Stimulated activated CD8-positive, alpha-beta memory T cell treated with anti-CD3 and anti-CD28 coated beads, Interleukin-4, amount 100 ng/mL, for 24 hours (primary cell): ENCODE data around the gene PLA2G2C.
A peak's percentile ranks its signal among the peaks of the same experiment; 100 is the strongest.

Experiments used
- DNase-seq: peaks from one replicate; pipeline ENCODE4 v3.0.0-alpha.2; 2020; ENCODE audit warnings: low read depth

PLA2G2C gene

DNA sequence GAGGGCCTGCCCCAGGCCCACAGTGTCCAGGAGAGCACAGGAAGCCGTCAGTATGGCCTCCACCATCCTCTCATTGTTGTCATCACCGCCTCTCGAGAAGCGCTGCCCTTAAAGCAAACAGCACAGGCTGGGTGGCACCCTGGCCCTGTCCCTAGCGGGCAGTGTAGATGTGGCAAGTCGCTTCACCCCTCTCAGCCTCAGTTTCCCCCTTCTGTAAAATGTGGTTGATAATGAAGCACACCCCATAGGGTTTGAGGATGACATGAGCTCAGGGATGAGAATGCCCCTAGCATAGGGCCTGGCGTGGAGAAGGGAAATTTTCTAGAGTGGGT is 33.8 kb downstream of the PLA2G2C start:
- no peak for DNase-seq

GRCh38 chr1:20151906-20152598 is 34.3 kb downstream of the PLA2G2C start:
- peak; percentile 65 for DNase-seq

DNA sequence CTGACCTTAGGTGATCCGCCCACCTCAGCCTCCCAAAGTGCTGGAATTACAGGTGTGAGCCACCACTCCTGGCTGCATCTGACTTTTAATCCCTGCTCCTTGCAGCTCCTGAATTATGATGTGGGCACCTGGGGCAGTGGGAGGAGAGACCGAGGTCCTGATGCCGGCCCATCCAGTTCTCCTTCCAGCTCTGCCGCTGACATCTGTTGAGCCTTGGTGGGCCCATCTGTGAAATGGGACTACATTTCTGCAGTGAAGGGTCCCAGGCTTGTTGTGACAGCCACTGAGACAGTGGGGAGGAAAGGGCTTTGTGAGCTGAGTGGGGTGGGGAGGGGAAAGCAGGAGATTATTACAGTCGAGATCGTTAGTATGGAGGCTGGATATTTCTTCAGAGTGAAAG is 35.3 kb downstream of the PLA2G2C start:
- DNase-seq = no peak

DNA sequence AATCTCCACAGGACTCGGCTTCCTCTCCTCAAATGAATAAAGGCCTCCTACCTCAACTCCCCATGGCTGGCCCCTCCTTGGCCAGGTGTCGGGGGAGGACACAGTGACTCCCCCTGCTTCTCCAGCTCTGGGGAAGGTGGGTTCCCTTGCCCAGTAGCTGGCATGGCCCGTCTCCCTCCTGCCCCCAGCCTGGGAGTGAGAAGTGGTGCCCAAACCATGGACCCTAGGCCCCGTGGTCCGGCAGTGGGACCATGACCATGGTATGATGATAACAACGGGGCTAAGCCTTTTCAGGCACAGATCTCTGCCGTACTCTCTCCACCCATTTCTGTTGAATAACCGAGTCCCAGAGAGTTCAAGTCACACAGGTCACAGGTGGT is 36.0 kb downstream of the PLA2G2C start:
- DNase-seq = no peak

- no peak for DNase-seq
Observed at GRCh38 chr1:20149601-20150325, 36.6 kb downstream of the PLA2G2C start.

GRCh38 chr1:20148571-20149500 is 37.5 kb downstream of the PLA2G2C start:
- no peak for DNase-seq

- no peak for DNase-seq
Observed at GRCh38 chr1:20147846-20148570, 38.3 kb downstream of the PLA2G2C start.

GRCh38 chr1:20143734-20144565 is 42.4 kb downstream of the PLA2G2C start:
- DNase-seq = no peak

GRCh38 chr1:20143318-20143717 is 43.0 kb downstream of the PLA2G2C start:
- DNase-seq = no peak

DNA sequence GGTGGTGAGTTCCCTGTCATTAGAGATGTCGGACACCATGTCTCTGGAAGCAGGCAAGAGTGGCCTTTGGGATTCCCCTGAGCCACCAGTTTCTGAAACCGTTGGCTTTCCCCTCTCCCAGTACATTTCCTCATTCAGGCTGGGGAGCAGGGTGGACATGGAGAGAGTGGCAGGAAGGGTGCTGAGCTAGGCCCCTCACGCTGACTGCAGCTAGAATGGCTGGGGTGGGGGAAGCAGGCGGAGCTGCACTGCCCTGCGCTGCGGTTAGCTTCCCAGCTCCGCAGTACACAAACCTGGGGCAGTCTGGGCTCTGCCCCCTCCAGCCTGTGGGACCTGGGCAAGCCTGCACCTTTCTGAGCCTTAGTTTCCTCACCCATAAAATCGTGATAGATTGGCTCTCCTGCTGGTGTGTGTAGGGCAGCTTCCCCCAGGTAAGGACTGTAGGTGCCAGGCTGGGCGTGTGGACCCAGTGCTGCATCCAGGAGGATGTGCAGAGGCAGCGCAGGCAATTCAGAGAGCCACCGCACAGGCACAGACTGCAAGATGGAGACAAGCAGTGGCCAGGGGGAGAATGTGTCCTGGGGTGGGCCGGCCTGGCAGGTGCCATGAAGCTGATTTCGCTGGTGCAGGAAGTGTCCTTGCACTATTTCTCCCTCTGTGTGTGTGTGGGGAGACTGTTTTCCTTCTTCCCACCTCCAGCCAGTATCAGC is 44.2 kb downstream of the PLA2G2C start:
- no peak for DNase-seq

GRCh38 chr1:20141466-20141865 is 44.9 kb downstream of the PLA2G2C start:
- no peak for DNase-seq

DNA sequence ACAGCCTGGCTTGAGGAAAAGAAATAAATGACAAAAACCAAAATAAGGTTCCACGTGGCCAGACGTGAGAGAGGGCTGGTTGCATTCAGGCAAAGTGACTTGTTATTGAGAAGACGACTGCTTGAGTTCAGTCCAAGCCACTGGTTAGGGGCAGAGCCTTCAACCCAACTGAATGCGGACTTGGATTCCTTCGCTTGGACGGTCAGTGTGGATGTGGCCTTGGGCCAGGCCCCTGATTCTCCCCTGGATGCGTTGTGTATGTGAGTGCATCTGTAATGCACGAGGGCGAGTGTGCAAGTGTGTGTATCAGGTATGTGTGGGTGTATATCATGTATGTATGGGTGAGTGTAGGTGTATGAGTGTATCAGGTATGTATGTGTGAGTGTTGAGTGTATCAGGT is 45.3 kb downstream of the PLA2G2C start:
- DNase-seq = no peak

GRCh38 chr1:20139776-20140612 is 46.3 kb downstream of the PLA2G2C start:
- no peak for DNase-seq

DNA sequence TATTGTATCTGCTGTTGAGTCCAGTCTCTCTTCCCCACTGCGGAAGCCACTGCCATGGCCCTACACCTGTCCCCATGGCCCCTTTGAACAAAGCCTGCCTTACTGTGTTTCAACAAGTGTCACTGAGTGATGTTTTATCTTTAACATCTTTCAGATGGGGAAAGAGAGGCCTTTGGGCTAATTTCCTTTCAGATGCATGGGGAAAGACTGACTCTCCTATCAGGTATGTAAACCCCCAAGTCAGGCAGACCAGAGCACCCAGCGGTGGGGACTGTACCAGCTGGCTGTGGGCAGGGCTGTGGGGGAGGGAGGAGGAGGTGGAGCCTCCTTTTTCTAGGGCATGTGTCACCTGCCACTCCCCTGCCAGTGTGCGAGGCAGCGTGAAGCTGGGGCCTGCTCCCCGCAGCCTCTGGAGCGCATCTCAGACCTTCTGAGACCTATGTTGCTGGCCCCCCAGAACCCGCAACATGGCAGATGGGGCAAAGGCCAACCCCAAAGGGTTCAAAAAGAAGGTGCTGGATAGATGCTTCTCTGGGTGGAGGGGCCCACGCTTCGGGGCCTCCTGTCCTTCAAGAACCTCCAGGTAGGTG is 47.3 kb downstream of the PLA2G2C start, which contains the start of gene PLA2G2F:
Gene PLA2G2F, plus strand, starts transcription at position 363 of the 590 bp plus-strand sequence. Its CDS starts 105 bp downstream, at position 468.
- no peak for DNase-seq

GRCh38 chr1:20138346-20138745 is 48.0 kb downstream of the PLA2G2C start:
- DNase-seq = no peak

GRCh38 chr1:20137604-20138003 is 48.7 kb downstream of the PLA2G2C start:
- no peak for DNase-seq

DNA sequence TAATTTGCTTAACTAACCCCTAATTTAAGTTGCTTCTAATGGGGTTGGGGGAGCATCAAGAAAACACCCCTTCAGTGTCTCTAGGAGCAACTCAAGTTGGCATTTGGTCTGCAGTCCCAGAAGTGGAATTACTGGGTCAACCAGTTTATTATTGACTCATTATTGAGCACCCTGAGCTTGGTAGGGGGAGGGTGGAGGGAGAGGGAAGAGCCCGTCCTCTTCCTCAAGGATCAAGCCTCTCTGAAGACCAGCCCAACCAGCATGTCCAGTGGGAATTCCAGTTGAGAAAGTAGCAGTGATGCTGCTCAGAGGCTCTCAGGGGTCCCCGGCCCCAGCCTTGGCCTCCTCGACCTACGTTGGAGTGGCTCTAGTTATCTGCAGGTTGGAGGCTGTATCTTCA is 49.3 kb downstream of the PLA2G2C start:
- DNase-seq = no peak

DNA sequence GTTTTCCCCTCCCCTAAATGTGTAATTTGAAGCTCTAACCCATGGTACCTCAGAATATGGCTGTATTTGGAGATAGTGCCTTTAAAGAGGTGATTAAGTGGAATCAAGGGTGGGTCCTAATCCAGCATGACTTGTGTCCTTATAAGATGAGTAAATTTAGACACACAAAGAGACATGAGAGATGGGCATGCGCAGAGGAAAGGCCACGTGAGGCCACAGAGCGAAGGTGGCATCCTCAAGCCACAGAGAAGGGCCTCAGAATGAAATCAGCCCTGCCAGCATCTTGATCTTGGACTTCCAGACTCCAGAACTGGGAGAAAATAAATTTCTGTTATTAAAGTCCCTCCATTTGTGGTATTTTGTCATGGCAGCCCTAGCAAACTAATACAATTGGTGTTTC is 50.1 kb downstream of the PLA2G2C start:
- DNase-seq = no peak

GRCh38 chr1:20134995-20135394 is 51.3 kb downstream of the PLA2G2C start:
- no peak for DNase-seq
